Measurements from ENCODE around the gene AQP10. TPM values are rescaled to one million over a fixed set of nuclear protein-coding genes. Genes with fewer than 3 reads are reported as not detected.
"Not testable (repeated sequence)": the region's sequence is repeated elsewhere in the genome, so short reads cannot be mapped to it uniquely, and the experiment has no call there.

Gene AQP10
- total RNA-seq, 3 donors from 2014 or later (not counting 1 experiment from before 2014, with no cell fraction given), result 0.82 TPM; not detected in 2

GRCh38 chr1:154353460-154353904, 32.6 kb downstream of the AQP10 start:
- H3K36me3 ChIP-seq (ENCODE audit: control insufficient read depth, insufficient read depth, low read length), result peaks cover 4% of the 10 kb centered on the region
- Mint-ChIP-seq H3K4me1 (peaks cover 20 to 26% of the 10 kb centered on the region in 2 donors), H3K36me3 (no peaks in the 10 kb centered on the region), H3K9me3 (no peaks in the 10 kb centered on the region), H3K27me3 (ENCODE audit: low read depth in 2 of 2) (peaks cover 22 to 24% of the 10 kb centered on the region in 2 donors), H3K27ac (peak overlapping the region in 1 of 2 donors; percentile 71), H3K4me3 (peak overlapping the region; percentile 91)
- TF ChIP-seq, protein P1, sequence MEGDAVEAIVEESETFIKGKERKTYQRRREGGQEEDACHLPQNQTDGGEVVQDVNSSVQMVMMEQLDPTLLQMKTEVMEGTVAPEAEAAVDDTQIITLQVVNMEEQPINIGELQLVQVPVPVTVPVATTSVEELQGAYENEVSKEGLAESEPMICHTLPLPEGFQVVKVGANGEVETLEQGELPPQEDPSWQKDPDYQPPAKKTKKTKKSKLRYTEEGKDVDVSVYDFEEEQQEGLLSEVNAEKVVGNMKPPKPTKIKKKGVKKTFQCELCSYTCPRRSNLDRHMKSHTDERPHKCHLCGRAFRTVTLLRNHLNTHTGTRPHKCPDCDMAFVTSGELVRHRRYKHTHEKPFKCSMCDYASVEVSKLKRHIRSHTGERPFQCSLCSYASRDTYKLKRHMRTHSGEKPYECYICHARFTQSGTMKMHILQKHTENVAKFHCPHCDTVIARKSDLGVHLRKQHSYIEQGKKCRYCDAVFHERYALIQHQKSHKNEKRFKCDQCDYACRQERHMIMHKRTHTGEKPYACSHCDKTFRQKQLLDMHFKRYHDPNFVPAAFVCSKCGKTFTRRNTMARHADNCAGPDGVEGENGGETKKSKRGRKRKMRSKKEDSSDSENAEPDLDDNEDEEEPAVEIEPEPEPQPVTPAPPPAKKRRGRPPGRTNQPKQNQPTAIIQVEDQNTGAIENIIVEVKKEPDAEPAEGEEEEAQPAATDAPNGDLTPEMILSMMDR (IDR thresholded peaks at IDR 0.05), result no peak
- H3K27ac ChIP-seq (ENCODE audit: low read length), result no peak overlapping the region
- 3% methylated on average over 1 of the region's 1 CpG for WGBS (ENCODE audit: insufficient coverage)
- no peak overlapping the region for H3K4me3 ChIP-seq (ENCODE audit: low read length)
- ATAC-seq (peak; percentile 47 to 75 (median 70)), DNase-seq (peak in 1 of 2 donors; percentile 65)
- intact Hi-C loops (cut with micrococcal nuclease), result no loop called here
- H3K9me3 ChIP-seq (ENCODE audit: control insufficient read depth, insufficient read depth, low read length), result no peaks in the 10 kb centered on the region
- H3K4me1 ChIP-seq (ENCODE audit: control insufficient read depth, insufficient read depth, low read length), result peaks cover 21% of the 10 kb centered on the region
- H3K27me3 ChIP-seq (ENCODE audit: control insufficient read depth, insufficient read depth, low read length), result peaks cover 12% of the 10 kb centered on the region

- Histone ChIP-seq H3K9me3 (ENCODE audit: control insufficient read depth, insufficient read depth, low read length) (no peaks in the 10 kb centered on the region), H3K27ac (ENCODE audit: low read length) (no peak overlapping the region), H3K4me1 (ENCODE audit: control insufficient read depth, insufficient read depth, low read length) (peaks cover 21% of the 10 kb centered on the region), H3K4me3 (ENCODE audit: low read length) (no peak overlapping the region), H3K36me3 (ENCODE audit: control insufficient read depth, insufficient read depth, low read length) (peaks cover 1% of the 10 kb centered on the region), H3K27me3 (ENCODE audit: control insufficient read depth, insufficient read depth, low read length) (peaks cover 12% of the 10 kb centered on the region)
- DNase-seq (no peak), ATAC-seq (no peak)
- Mint-ChIP-seq H3K27me3 (ENCODE audit: low read depth in 2 of 2) (peaks cover 22 to 24% of the 10 kb centered on the region in 2 donors), H3K9me3 (no peaks in the 10 kb centered on the region), H3K4me1 (peaks cover 20 to 26% of the 10 kb centered on the region in 2 donors), H3K4me3 (peak overlapping the region; percentile 91), H3K36me3 (no peaks in the 10 kb centered on the region), H3K27ac (peak overlapping the region in 1 of 2 donors; percentile 71)
- 76% methylated on average over 5 of the region's 5 CpGs for WGBS (ENCODE audit: insufficient coverage)
- intact Hi-C loops (cut with micrococcal nuclease), result no loop called here
- TF ChIP-seq, protein P1 (IDR thresholded peaks at IDR 0.05), result no peak
Measured at GRCh38 chr1:154353966-154354365, 33.1 kb downstream of the AQP10 start.

DNA sequence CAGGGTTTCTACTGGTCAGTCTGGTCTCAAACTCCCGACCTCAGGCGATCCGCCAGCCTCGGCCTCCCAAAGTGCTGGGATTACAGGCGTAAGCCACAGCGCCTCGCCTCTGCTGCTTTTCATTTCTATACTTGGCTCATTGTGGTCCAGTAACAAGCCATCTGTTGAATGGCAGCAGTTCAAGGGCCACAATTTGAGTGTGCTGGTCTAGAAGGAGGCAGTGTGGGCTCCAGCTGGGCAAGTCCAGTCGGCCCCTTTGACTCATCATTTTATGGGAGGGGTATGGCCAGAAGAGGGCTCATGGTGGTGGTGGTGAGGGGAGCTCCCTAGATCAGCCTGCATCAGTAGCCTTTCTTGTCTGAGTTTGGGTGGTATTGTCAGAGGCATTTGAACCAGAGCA, 37.6 kb downstream of the AQP10 start:
- no peak overlapping the region for H3K27ac Mint-ChIP-seq
- intact Hi-C loops (cut with micrococcal nuclease), result no loop called here
- TF ChIP-seq, protein P1 (IDR thresholded peaks at IDR 0.05), result no peak
- H3K9me3 Mint-ChIP-seq, result no peaks in the 10 kb centered on the region
- H3K9me3 ChIP-seq (ENCODE audit: control insufficient read depth, insufficient read depth, low read length), result no peaks in the 10 kb centered on the region
- peaks cover 7 to 9% of the 10 kb centered on the region in 2 donors for H3K4me1 Mint-ChIP-seq
- H3K27me3 ChIP-seq (ENCODE audit: control insufficient read depth, insufficient read depth, low read length), result no peaks in the 10 kb centered on the region
- no peak overlapping the region for H3K4me3 Mint-ChIP-seq
- no peaks in the 10 kb centered on the region for H3K36me3 Mint-ChIP-seq
- H3K27ac ChIP-seq (ENCODE audit: low read length), result no peak overlapping the region
- no peak for DNase-seq
- H3K4me3 ChIP-seq (ENCODE audit: low read length), result no peak overlapping the region
- H3K27me3 Mint-ChIP-seq (ENCODE audit: low read depth in 2 of 2), result peaks cover 10 to 15% of the 10 kb centered on the region in 2 donors
- ATAC-seq, result no peak
- H3K4me1 ChIP-seq (ENCODE audit: control insufficient read depth, insufficient read depth, low read length), result peaks cover 3% of the 10 kb centered on the region
- no peaks in the 10 kb centered on the region for H3K36me3 ChIP-seq (ENCODE audit: control insufficient read depth, insufficient read depth, low read length)
- 96% methylated on average over 8 of the region's 8 CpGs for WGBS (ENCODE audit: insufficient coverage)

- H3K9me3 Mint-ChIP-seq, result no peaks in the 10 kb centered on the region
- no peaks in the 10 kb centered on the region for H3K4me1 ChIP-seq (ENCODE audit: control insufficient read depth, insufficient read depth, low read length)
- H3K36me3 Mint-ChIP-seq, result no peaks in the 10 kb centered on the region
- peaks cover 0 to 6% of the 10 kb centered on the region in 2 donors for H3K27me3 Mint-ChIP-seq (ENCODE audit: low read depth in 2 of 2)
- DNase-seq, result no peak
- intact Hi-C loops (cut with micrococcal nuclease), result no loop called here
- H3K27ac ChIP-seq (ENCODE audit: low read length), result no peak overlapping the region
- ATAC-seq, result no peak
- no peak overlapping the region for H3K27ac Mint-ChIP-seq
- TF ChIP-seq, protein P1 (IDR thresholded peaks at IDR 0.05), result no peak
- H3K27me3 ChIP-seq (ENCODE audit: control insufficient read depth, insufficient read depth, low read length), result no peaks in the 10 kb centered on the region
- H3K4me1 Mint-ChIP-seq, result no peaks in the 10 kb centered on the region
- H3K4me3 ChIP-seq (ENCODE audit: low read length), result no peak overlapping the region
- H3K4me3 Mint-ChIP-seq, result no peak overlapping the region
- H3K9me3 ChIP-seq (ENCODE audit: control insufficient read depth, insufficient read depth, low read length), result no peaks in the 10 kb centered on the region
- H3K36me3 ChIP-seq (ENCODE audit: control insufficient read depth, insufficient read depth, low read length), result no peaks in the 10 kb centered on the region
Measured at GRCh38 chr1:154360288-154360687, 39.4 kb downstream of the AQP10 start.

GRCh38 chr1:154360881-154361280, 40.0 kb downstream of the AQP10 start:
- H3K27ac ChIP-seq (ENCODE audit: low read length); H3K36me3 Mint-ChIP-seq; H3K4me1 ChIP-seq (ENCODE audit: control insufficient read depth, insufficient read depth, low read length); H3K4me3 Mint-ChIP-seq; ATAC-seq; H3K27me3 ChIP-seq (ENCODE audit: control insufficient read depth, insufficient read depth, low read length); intact Hi-C loops (cut with micrococcal nuclease); H3K4me3 ChIP-seq (ENCODE audit: low read length); DNase-seq; H3K4me1 Mint-ChIP-seq; H3K27me3 Mint-ChIP-seq (ENCODE audit: low read depth in 2 of 2); H3K27ac Mint-ChIP-seq; H3K9me3 Mint-ChIP-seq; H3K9me3 ChIP-seq (ENCODE audit: control insufficient read depth, insufficient read depth, low read length); H3K36me3 ChIP-seq (ENCODE audit: control insufficient read depth, insufficient read depth, low read length): not testable (repeated sequence)
- WGBS (ENCODE audit: insufficient coverage), result 75% methylated on average over 2 of the region's 5 CpGs
